Testis (tissue), 2 donors: ENCODE data around the gene GUCY1A2.
"Not testable (repeated sequence)": the region's sequence is repeated elsewhere in the genome, so short reads cannot be mapped to it uniquely, and the experiment has no call there.

Experiments used
- POLR2A ChIP-seq: fragments of 450-650 bp; IDR thresholded peaks from one replicate; pipeline ENCODE4 v1.6.1; 2017; ENCODE audit warnings: antibody characterized with exemption, mild to moderate bottlenecking, moderate library complexity
- TF ChIP-seq, protein P1 (sequence below), 3 experiments: fragments of 450-650 bp in 2 of 3; fragments of 200-600 bp in 1 of 3; sonication (generic) in 1 of 3; IDR thresholded peaks; one replicate each; pipeline ENCODE4 v1.5.1; 2016 to 2019; ENCODE audit warnings: antibody characterized with exemption in 3 of 3, mild to moderate bottlenecking in 2 of 3, moderate library complexity in 1 of 3

DNA sequence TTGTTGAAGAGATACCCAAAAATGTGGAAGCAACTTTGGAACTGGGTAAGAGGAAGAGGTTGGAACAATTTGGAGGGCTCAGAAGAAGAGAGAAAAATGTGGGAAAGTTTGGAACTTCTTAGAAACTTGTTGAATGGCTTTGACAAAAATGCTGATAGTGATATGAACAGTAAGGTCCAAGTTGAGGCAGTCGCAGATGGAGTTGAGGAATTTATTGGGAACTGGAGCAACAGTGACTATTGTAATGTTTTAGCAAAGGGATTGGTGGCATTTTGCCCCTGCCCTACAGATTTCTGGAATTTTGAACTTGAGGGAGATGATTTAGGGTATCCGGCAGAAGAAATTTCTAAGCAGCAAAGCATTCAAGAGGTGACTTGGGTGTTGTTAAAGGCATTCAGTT, 32.6 kb upstream of the GUCY1A2 start:
- TF ChIP-seq, protein P1, sequence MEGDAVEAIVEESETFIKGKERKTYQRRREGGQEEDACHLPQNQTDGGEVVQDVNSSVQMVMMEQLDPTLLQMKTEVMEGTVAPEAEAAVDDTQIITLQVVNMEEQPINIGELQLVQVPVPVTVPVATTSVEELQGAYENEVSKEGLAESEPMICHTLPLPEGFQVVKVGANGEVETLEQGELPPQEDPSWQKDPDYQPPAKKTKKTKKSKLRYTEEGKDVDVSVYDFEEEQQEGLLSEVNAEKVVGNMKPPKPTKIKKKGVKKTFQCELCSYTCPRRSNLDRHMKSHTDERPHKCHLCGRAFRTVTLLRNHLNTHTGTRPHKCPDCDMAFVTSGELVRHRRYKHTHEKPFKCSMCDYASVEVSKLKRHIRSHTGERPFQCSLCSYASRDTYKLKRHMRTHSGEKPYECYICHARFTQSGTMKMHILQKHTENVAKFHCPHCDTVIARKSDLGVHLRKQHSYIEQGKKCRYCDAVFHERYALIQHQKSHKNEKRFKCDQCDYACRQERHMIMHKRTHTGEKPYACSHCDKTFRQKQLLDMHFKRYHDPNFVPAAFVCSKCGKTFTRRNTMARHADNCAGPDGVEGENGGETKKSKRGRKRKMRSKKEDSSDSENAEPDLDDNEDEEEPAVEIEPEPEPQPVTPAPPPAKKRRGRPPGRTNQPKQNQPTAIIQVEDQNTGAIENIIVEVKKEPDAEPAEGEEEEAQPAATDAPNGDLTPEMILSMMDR (IDR thresholded peaks at IDR 0.05): not testable (repeated sequence)
- TF ChIP-seq POLR2A: not testable (repeated sequence)
